Neutrophil (primary cell): Measurements from ENCODE around the gene LDAH.

Experiments used
- H3K27ac ChIP-seq: fragments of 200-600 bp; sonication (generic); 2 replicates; pipeline ENCODE4 v1.5.1; 2016; ENCODE audit warnings: mild to moderate bottlenecking, moderate library complexity
- H3K27me3 ChIP-seq: fragments of 200-600 bp; sonication (generic); 2 replicates; pipeline ENCODE4 v1.6.0; 2016; ENCODE audit warnings: mild to moderate bottlenecking
- H3K36me3 ChIP-seq: fragments of 200-600 bp; sonication (generic); 2 replicates; pipeline ENCODE4 v1.5.1; 2017
- H3K4me1 ChIP-seq, 2 experiments: fragments of 200-600 bp in 1 of 2; sonication (generic) in 1 of 2; 1 replicate in 1 of 2; 2 replicates in 1 of 2; pipeline versions ENCODE4 v1.5.1 to v1.6.1; 2013 to 2016; ENCODE audit warnings: low read depth in 1 of 2, low read length in 1 of 2, mild to moderate bottlenecking in 1 of 2, moderate library complexity in 1 of 2; ENCODE audit not compliant: control insufficient read depth in 1 of 2, insufficient read depth in 1 of 2
- H3K4me3 ChIP-seq, 2 experiments: fragments of 200-600 bp in 1 of 2; sonication (generic) in 1 of 2; 1 replicate in 1 of 2; 2 replicates in 1 of 2; pipeline ENCODE4 v1.5.1; 2013 to 2016; ENCODE audit warnings: low read depth in 1 of 2, low read length in 1 of 2, mild to moderate bottlenecking in 1 of 2, moderate library complexity in 1 of 2
- H3K9me3 ChIP-seq: fragments of 200-600 bp; sonication (generic); 2 replicates; pipeline ENCODE4 v1.5.1; 2016
- CTCF ChIP-seq: fragments of 200-600 bp; sonication (generic); IDR thresholded peaks from 2 replicates; pipeline ENCODE4 v1.5.1; 2016; ENCODE audit warnings: antibody characterized with exemption

LDAH gene

GRCh38 chr2:20706217-20706616 lies 116.7 kb downstream of the LDAH start:
- H3K27ac ChIP-seq, result no peak overlapping the region
- H3K4me1 ChIP-seq, result no peaks in the 10 kb centered on the region
- TF ChIP-seq CTCF, result no peak
- H3K27me3 ChIP-seq, result no peaks in the 10 kb centered on the region
- H3K36me3 ChIP-seq, result no peaks in the 10 kb centered on the region
- no peaks in the 10 kb centered on the region for H3K9me3 ChIP-seq
- H3K4me3 ChIP-seq, result no peak overlapping the region

- no peaks in the 10 kb centered on the region for H3K36me3 ChIP-seq
- no peaks in the 10 kb centered on the region for H3K27me3 ChIP-seq
- H3K4me1 ChIP-seq, result peaks cover 6 to 12% of the 10 kb centered on the region in 2 experiments
- TF ChIP-seq CTCF, result no peak
- H3K4me3 ChIP-seq, result no peak overlapping the region
- H3K9me3 ChIP-seq, result no peaks in the 10 kb centered on the region
- H3K27ac ChIP-seq, result no peak overlapping the region
Measured at GRCh38 chr2:20704886-20705285, 118.0 kb downstream of the LDAH start.

- Histone ChIP-seq H3K9me3 (no peaks in the 10 kb centered on the region), H3K27ac (no peak overlapping the region), H3K4me3 (no peak overlapping the region), H3K4me1 (peaks cover 19 to 29% of the 10 kb centered on the region in 2 experiments), H3K36me3 (no peaks in the 10 kb centered on the region), H3K27me3 (no peaks in the 10 kb centered on the region)
- TF ChIP-seq CTCF, result no peak
Measured at GRCh38 chr2:20702563-20702962, 120.3 kb downstream of the LDAH start.

- Histone ChIP-seq H3K9me3 (no peaks in the 10 kb centered on the region), H3K27me3 (no peaks in the 10 kb centered on the region), H3K4me3 (no peak overlapping the region), H3K36me3 (no peaks in the 10 kb centered on the region), H3K27ac (peak overlapping the region; percentile 75), H3K4me1 (peaks cover 19 to 29% of the 10 kb centered on the region in 2 experiments)
- no peak for TF ChIP-seq CTCF
Measured at GRCh38 chr2:20698916-20699613, 123.8 kb downstream of the LDAH start.

GRCh38 chr2:20697322-20697934 lies 125.5 kb downstream of the LDAH start:
- Histone ChIP-seq H3K36me3 (no peaks in the 10 kb centered on the region), H3K27ac (no peak overlapping the region)
- no peak for TF ChIP-seq CTCF

More at GRCh38 chr2:20697322-20697934, 125.5 kb downstream of the LDAH start:
- Histone ChIP-seq H3K27me3 (no peaks in the 10 kb centered on the region), H3K9me3 (no peaks in the 10 kb centered on the region), H3K4me3 (no peak overlapping the region), H3K4me1 (peaks cover 19 to 29% of the 10 kb centered on the region in 2 experiments)
